Activated naive CD4-positive, alpha-beta T cell treated with anti-CD3 and anti-CD28 coated beads, Interleukin-2, amount 50 U/mL, for 72 hours (primary cell): ENCODE data around the gene GPATCH4. TPM values are rescaled to one million over a fixed set of nuclear protein-coding genes. Genes with fewer than 3 reads are reported as not detected.

Experiments used
- ATAC-seq, 2 donors: fragments of 150-1000 bp; cut with Tn5 transposase; 2 replicates each; pipeline ENCODE4 v1.10.0; 2021; ENCODE audit warnings: mild to moderate bottlenecking in 2 of 2, moderate library complexity in 2 of 2
- DNase-seq, 2 donors: peaks; one replicate each; pipeline ENCODE4 v3.0.0; 2021 to 2022; ENCODE audit warnings: low spot score in 2 of 2
- H3K27ac Mint-ChIP-seq, 2 donors: one replicate each; pipeline ENCODE4 v1.8.0; 2022; ENCODE audit warnings: mild to moderate bottlenecking in 2 of 2, mixed read lengths in 2 of 2
- H3K36me3 Mint-ChIP-seq, 2 donors: one replicate each; pipeline ENCODE4 v1.8.0; 2022; ENCODE audit warnings: mixed read lengths in 2 of 2
- H3K9me3 Mint-ChIP-seq, 2 donors: one replicate each; pipeline ENCODE4 v1.8.0; 2022; ENCODE audit warnings: mixed read lengths in 2 of 2
- total RNA-seq, 2 donors: library from RNA; stranded (reverse); gene quantifications; one replicate each; pipeline ENCODE4 v1.2.3, GENCODE V29; 2022

GPATCH4 gene
- total RNA-seq, 2 donors from 2014 or later, result 26.1 to 35.8 TPM

GRCh38 chr1:156550346-156550745 lies 50.9 kb downstream of the GPATCH4 start:
- ATAC-seq, result no peak
- DNase-seq, result no peak
- H3K27ac Mint-ChIP-seq, result no peak overlapping the region
- H3K9me3 Mint-ChIP-seq, result no peaks in the 10 kb centered on the region
- peaks cover 0 to 10% of the 10 kb centered on the region in 2 donors for H3K36me3 Mint-ChIP-seq

GRCh38 chr1:156549831-156550230 lies 51.4 kb downstream of the GPATCH4 start:
- no peaks in the 10 kb centered on the region for H3K9me3 Mint-ChIP-seq
- H3K36me3 Mint-ChIP-seq, result peaks cover 0 to 10% of the 10 kb centered on the region in 2 donors
- DNase-seq, result no peak
- no peak overlapping the region for H3K27ac Mint-ChIP-seq
- ATAC-seq, result no peak

- ATAC-seq, result no peak
- Mint-ChIP-seq H3K27ac (no peak overlapping the region), H3K36me3 (peaks cover 0 to 10% of the 10 kb centered on the region in 2 donors), H3K9me3 (no peaks in the 10 kb centered on the region)
- no peak for DNase-seq
Observed at GRCh38 chr1:156549390-156549789, 51.9 kb downstream of the GPATCH4 start.

GRCh38 chr1:156547982-156548381 lies 53.3 kb downstream of the GPATCH4 start:
- no peak for DNase-seq
- Mint-ChIP-seq H3K36me3 (no peaks in the 10 kb centered on the region), H3K27ac (no peak overlapping the region), H3K9me3 (no peaks in the 10 kb centered on the region)
- no peak for ATAC-seq

- no peaks in the 10 kb centered on the region for H3K9me3 Mint-ChIP-seq
- no peak for DNase-seq
- no peak for ATAC-seq
- no peak overlapping the region for H3K27ac Mint-ChIP-seq
- no peaks in the 10 kb centered on the region for H3K36me3 Mint-ChIP-seq
Observed at GRCh38 chr1:156547434-156547833, 53.8 kb downstream of the GPATCH4 start.

- no peak overlapping the region for H3K27ac Mint-ChIP-seq
- ATAC-seq, result no peak
- DNase-seq, result no peak
- H3K36me3 Mint-ChIP-seq, result no peaks in the 10 kb centered on the region
- no peaks in the 10 kb centered on the region for H3K9me3 Mint-ChIP-seq
Observed at GRCh38 chr1:156546267-156546666, 55.0 kb downstream of the GPATCH4 start.

- no peak for DNase-seq
- Mint-ChIP-seq H3K9me3 (no peaks in the 10 kb centered on the region), H3K36me3 (no peaks in the 10 kb centered on the region), H3K27ac (no peak overlapping the region)
- no peak for ATAC-seq
Observed at GRCh38 chr1:156544592-156545102, 56.6 kb downstream of the GPATCH4 start.

Other genes with a start within 250 kb of the GPATCH4 start
- gene RHBG, start 232.3 kb downstream of the GPATCH4 start, total RNA-seq, result not detected
- 10 to 100 TPM; 31.7 to 62.5 TPM for gene MEF2D, start 100.7 kb downstream of the GPATCH4 start, total RNA-seq
- gene IQGAP3, start 28.9 kb downstream of the GPATCH4 start, total RNA-seq, result 10 to 100 TPM in 1 of 2 donors, 1 to 10 TPM in 1; 5.1 to 30.5 TPM
- gene TTC24, start 21.8 kb downstream of the GPATCH4 start, total RNA-seq, result 1 to 10 TPM; 4.5 to 6.8 TPM
- 10 to 100 TPM; 71.4 to 95.1 TPM for gene NAXE, start 9.7 kb downstream of the GPATCH4 start, total RNA-seq
- gene HAPLN2, start 17.9 kb upstream of the GPATCH4 start, total RNA-seq, result 1 to 10 TPM in 1 of 2 donors, not detected in 1; 3.8 TPM
- gene BCAN, start 40.6 kb upstream of the GPATCH4 start, total RNA-seq, result not detected
- gene NES, start 75.9 kb upstream of the GPATCH4 start, total RNA-seq, result not detected
- gene CRABP2, start 104.1 kb upstream of the GPATCH4 start, total RNA-seq, result 1 to 10 TPM; 1.6 to 2.3 TPM
- gene METTL25B, start 127.0 kb upstream of the GPATCH4 start, total RNA-seq, result 10 to 100 TPM; 39.4 to 64.9 TPM
- gene ISG20L2, start 127.3 kb upstream of the GPATCH4 start, total RNA-seq, result 10 to 100 TPM; 46.2 to 50.7 TPM
- 10 to 100 TPM; 61.4 to 70.4 TPM for gene MRPL24, start 139.6 kb upstream of the GPATCH4 start, total RNA-seq
- gene HDGF, start 150.2 kb upstream of the GPATCH4 start, total RNA-seq, result 100 to 1,000 TPM; 281 to 325 TPM
- gene PRCC, start 166.1 kb upstream of the GPATCH4 start, total RNA-seq, result 10 to 100 TPM; 44.5 to 72.1 TPM
- 100 to 1,000 TPM; 186 to 215 TPM for gene SH2D2A, start 215.4 kb upstream of the GPATCH4 start, total RNA-seq